ENCODE measurements around the gene ZNF853.

ZNF853 gene

DNA sequence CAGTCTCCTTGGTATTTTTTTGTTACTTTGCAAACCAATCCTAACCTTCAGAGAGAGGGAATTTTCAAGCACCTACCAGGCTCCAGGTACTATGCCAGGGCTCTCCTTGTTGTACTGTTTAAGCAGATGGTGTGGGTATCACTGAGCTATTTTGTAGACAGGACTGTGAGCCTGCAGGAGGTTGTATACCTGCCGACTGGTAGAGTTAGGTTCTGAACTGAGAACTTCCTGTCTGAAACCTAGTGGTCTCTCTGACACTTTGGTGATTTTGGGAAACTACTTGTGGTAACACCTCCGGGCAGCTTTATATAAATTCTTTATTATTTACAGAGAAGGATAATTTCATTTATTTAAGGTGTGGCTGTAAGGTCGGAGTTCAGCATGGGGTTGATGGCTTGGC, 4.6 kb downstream of the ZNF853 start:
- no peak overlapping the region for H3K27ac Mint-ChIP-seq

DNA sequence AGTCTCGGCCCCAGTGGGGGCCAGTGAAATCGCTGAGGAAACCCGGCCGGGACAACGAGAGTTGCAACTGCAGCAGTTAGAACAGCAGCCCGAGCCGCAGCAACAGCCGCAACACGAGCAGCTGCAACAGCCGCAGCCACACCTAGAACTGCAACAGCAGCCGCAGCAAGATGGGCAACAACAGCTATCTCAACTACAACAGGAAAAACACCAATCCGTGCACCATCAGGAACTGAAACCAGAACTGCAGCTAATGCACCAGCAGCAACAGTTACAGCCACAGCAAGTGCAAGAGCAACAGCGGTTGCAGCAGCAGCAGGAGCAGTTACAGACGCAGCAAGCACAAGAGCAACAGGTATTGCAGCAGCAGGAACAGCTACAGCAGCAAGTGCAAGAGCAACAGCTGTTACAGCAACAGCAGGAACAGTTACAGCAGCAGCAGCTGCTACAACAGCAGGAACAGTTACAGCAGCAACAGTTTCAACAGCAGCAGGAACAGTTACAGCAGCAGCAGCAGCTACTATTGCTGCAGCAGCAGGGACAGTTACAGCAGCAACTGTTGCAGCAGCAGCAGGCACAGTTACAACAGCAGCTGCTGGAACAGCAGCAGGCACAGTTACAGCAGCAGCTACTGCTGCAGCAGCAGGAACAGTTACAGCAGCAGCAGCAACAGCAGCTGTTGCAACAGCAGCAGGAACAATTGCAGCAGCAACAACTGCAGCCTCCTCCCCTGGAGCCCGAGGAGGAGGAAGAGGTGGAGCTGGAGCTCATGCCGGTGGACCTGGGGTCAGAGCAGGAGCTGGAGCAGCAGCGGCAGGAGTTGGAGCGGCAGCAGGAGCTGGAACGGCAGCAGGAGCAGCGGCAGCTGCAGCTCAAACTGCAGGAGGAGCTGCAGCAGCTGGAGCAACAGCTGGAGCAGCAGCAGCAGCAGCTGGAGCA, 6.1 kb downstream of the ZNF853 start:
- peaks cover 5% of the 10 kb centered on the region for H3K4me1 Mint-ChIP-seq
- no peaks in the 10 kb centered on the region for H3K27me3 Mint-ChIP-seq (ENCODE audit: low read depth, poor library complexity)
- peaks cover 30% of the 10 kb centered on the region for H3K36me3 Mint-ChIP-seq (ENCODE audit: low read depth)
- TF ChIP-seq CTCF (IDR thresholded peaks at IDR 0.05), result no peak
- DNase-seq, result no peak
- no peak overlapping the region for H3K4me3 Mint-ChIP-seq
- H3K27ac Mint-ChIP-seq, result no peak overlapping the region
- H3K9me3 Mint-ChIP-seq, result no peaks in the 10 kb centered on the region

More for the DNA sequence above, 4.6 kb downstream of the ZNF853 start:
- H3K36me3 Mint-ChIP-seq (ENCODE audit: low read depth), result peaks cover 30% of the 10 kb centered on the region
- peaks cover 5% of the 10 kb centered on the region for H3K4me1 Mint-ChIP-seq
- H3K9me3 Mint-ChIP-seq, result no peaks in the 10 kb centered on the region
- no peak for TF ChIP-seq CTCF (IDR thresholded peaks at IDR 0.05)
- no peak for DNase-seq
- H3K4me3 Mint-ChIP-seq, result no peak overlapping the region
- H3K27me3 Mint-ChIP-seq (ENCODE audit: low read depth, poor library complexity), result no peaks in the 10 kb centered on the region

DNA sequence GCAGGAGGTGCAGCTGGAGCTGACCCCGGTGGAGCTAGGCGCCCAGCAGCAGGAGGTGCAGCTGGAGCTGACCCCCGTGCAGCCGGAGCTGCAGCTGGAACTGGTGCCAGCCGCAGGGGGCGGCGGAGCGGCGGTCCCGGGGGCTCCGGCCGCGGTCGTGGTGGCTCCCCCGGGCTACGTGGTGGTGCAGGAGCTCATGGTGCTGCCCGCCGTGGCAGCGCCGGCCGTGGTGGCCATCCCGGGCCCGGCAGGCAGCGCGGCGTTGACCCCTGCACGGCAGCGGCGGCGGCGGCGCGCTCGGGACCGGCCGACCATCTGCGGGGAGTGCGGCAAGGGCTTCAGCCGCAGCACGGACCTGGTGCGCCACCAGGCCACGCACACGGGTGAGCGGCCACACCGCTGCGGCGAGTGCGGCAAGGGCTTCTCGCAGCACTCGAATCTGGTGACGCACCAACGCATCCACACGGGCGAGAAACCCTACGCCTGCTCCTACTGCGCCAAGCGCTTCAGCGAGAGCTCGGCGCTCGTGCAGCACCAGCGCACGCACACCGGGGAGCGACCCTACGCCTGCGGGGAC, 6.8 kb downstream of the ZNF853 start:
- Mint-ChIP-seq H3K27ac (no peak overlapping the region), H3K4me1 (peaks cover 5% of the 10 kb centered on the region)
- no peak for DNase-seq

DNA sequence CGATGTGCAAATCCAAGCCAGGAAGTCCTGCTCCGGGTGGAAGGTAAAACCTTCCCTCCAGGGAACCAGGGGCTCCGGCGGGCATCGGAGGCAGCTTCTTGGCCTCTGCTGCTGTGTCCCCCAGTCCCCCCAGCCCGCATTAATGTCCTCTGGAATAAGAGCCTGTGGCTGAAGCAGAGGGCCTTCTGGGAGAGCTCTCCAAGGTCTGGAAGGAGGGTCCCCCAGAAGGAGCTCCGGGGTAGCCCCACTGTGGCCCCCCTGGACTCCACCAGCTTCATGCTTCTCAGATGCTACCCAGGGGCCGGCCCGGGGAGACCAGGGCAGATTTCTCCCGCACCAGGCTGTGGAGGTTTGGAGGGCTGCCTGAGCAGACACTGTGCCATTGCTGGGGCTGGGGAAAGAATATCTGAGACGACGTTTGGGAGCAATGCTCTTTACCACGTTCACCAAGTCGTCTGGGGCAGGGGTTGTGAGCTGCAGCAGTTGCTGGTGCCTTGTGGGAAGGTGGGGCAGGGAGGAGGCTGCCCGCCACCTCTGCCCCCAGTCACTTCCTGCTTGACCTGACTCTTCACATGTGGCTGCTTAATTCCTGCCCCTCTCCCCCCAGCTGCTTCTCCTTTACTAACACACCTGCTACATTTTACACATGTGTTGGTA, 8.3 kb downstream of the ZNF853 start:
- peaks cover 6% of the 10 kb centered on the region for H3K4me1 Mint-ChIP-seq
- no peaks in the 10 kb centered on the region for H3K27me3 Mint-ChIP-seq (ENCODE audit: low read depth, poor library complexity)
- H3K9me3 Mint-ChIP-seq, result no peaks in the 10 kb centered on the region
- no peak for TF ChIP-seq CTCF (IDR thresholded peaks at IDR 0.05)
- H3K36me3 Mint-ChIP-seq (ENCODE audit: low read depth), result peaks cover 16% of the 10 kb centered on the region
- no peak overlapping the region for H3K27ac Mint-ChIP-seq
- DNase-seq, result no peak
- no peak overlapping the region for H3K4me3 Mint-ChIP-seq

More for the DNA sequence above, 6.8 kb downstream of the ZNF853 start:
- H3K9me3 Mint-ChIP-seq, result no peaks in the 10 kb centered on the region
- TF ChIP-seq CTCF (IDR thresholded peaks at IDR 0.05), result no peak
- peaks cover 30% of the 10 kb centered on the region for H3K36me3 Mint-ChIP-seq (ENCODE audit: low read depth)
- no peak overlapping the region for H3K4me3 Mint-ChIP-seq
- H3K27me3 Mint-ChIP-seq (ENCODE audit: low read depth, poor library complexity), result no peaks in the 10 kb centered on the region

DNA sequence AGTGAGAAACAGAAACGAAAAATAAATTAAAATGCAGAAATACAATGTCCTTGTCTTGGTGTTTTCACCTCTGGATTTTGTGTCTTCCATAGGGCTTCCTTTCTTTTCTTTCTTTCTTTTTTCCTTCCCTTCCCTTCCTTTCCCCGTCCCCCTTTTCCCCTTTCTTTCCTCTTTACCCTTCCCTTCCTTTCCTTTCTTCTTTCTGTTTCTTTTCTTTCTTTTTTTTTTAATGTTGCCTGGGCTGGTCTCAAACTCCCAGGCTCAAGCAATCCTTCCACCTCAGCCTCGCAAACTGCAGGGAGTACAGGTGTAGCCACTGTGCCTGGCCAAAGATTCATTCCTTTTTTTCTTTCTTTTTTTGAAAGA, 8.8 kb downstream of the ZNF853 start:
- Mint-ChIP-seq H3K27ac (peak overlapping the region; percentile 29), H3K4me3 (no peak overlapping the region), H3K9me3 (no peaks in the 10 kb centered on the region), H3K27me3 (ENCODE audit: low read depth, poor library complexity) (no peaks in the 10 kb centered on the region), H3K4me1 (peaks cover 6% of the 10 kb centered on the region), H3K36me3 (ENCODE audit: low read depth) (peaks cover 15% of the 10 kb centered on the region)
- no peak for DNase-seq
- no peak for TF ChIP-seq CTCF (IDR thresholded peaks at IDR 0.05)
